ENCODE data around the gene E2F6. TPM values are rescaled to one million over a fixed set of nuclear protein-coding genes. Genes with fewer than 3 reads are reported as not detected.

The E2F6 gene
- total and polyA plus RNA-seq, 2 of the 13 experiments (the other 11 are each of a cell fraction or from before 2014, with no cell fraction given) = 27.3 to 36.0 TPM

DNA sequence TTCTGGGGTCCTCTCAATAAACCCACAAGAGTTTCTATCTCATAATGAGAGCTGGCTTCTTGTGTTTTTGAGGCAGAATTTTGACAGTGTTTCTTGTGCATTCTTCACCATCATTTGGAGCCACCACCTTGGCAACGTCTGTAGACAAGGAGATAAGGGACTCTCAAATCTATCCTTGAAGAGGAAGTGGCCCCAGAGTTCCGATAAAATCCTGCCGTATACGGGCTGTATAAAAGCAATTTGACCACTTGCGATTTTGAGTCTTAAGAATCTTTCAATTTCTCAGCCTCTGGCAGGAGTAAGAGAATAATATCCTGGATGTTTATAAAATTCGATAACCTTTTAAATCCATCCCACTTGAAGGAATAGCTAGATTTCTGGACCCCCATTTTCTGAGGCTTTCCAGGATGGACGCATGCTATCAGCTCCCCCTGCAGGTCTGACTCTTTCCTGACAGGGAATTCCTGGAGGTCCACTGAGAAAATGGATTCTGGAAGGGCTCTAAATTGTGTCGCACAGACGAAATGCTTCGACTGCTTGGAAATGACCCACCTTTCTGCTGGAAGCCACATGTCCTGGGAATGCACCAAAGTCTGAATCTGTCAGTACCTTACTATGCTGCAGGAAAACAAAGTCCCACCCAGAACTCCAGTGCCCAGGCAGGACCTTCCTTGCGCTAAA is 54.1 kb downstream of the E2F6 start (continued):
- TF ChIP-seq, protein P1, sequence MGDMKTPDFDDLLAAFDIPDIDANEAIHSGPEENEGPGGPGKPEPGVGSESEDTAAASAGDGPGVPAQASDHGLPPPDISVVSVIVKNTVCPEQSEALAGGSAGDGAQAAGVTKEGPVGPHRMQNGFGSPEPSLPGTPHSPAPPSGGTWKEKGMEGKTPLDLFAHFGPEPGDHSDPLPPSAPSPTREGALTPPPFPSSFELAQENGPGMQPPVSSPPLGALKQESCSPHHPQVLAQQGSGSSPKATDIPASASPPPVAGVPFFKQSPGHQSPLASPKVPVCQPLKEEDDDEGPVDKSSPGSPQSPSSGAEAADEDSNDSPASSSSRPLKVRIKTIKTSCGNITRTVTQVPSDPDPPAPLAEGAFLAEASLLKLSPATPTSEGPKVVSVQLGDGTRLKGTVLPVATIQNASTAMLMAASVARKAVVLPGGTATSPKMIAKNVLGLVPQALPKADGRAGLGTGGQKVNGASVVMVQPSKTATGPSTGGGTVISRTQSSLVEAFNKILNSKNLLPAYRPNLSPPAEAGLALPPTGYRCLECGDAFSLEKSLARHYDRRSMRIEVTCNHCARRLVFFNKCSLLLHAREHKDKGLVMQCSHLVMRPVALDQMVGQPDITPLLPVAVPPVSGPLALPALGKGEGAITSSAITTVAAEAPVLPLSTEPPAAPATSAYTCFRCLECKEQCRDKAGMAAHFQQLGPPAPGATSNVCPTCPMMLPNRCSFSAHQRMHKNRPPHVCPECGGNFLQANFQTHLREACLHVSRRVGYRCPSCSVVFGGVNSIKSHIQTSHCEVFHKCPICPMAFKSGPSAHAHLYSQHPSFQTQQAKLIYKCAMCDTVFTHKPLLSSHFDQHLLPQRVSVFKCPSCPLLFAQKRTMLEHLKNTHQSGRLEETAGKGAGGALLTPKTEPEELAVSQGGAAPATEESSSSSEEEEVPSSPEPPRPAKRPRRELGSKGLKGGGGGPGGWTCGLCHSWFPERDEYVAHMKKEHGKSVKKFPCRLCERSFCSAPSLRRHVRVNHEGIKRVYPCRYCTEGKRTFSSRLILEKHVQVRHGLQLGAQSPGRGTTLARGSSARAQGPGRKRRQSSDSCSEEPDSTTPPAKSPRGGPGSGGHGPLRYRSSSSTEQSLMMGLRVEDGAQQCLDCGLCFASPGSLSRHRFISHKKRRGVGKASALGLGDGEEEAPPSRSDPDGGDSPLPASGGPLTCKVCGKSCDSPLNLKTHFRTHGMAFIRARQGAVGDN (CRISPR knock-in tag; IDR thresholded peaks at IDR 0.05) = no peak
- no peak for TF ChIP-seq ZNF660 (CRISPR knock-in tag; IDR thresholded peaks at IDR 0.05; ENCODE audit: borderline replicate concordance, low read depth)
- TF ChIP-seq, protein P2, sequence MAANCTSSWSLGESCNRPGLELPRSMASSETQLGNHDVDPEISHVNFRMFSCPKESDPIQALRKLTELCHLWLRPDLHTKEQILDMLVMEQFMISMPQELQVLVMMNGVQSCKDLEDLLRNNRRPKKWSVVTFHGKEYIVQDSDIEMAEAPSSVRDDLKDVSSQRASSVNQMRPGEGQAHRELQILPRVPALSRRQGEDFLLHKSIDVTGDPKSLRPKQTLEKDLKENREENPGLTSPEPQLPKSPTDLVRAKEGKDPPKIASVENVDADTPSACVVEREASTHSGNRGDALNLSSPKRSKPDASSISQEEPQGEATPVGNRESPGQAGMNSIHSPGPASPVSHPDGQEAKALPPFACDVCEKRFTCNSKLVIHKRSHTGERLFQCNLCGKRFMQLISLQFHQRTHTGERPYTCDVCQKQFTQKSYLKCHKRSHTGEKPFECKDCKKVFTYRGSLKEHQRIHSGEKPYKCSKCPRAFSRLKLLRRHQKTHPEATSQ (CRISPR knock-in tag; IDR thresholded peaks at IDR 0.05; ENCODE audit: borderline replicate concordance) = no peak
- TF ChIP-seq GABPB1 (CRISPR knock-in tag; IDR thresholded peaks at IDR 0.05) = no peak
- TF ChIP-seq ZNF44 (CRISPR knock-in tag; IDR thresholded peaks at IDR 0.05) = no peak
- TF ChIP-seq, protein P3, sequence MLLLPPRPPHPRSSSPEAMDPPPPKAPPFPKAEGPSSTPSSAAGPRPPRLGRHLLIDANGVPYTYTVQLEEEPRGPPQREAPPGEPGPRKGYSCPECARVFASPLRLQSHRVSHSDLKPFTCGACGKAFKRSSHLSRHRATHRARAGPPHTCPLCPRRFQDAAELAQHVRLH (CRISPR knock-in tag; IDR thresholded peaks at IDR 0.05; ENCODE audit: borderline replicate concordance, low read depth) = no peak
- TF ChIP-seq, protein P4, sequence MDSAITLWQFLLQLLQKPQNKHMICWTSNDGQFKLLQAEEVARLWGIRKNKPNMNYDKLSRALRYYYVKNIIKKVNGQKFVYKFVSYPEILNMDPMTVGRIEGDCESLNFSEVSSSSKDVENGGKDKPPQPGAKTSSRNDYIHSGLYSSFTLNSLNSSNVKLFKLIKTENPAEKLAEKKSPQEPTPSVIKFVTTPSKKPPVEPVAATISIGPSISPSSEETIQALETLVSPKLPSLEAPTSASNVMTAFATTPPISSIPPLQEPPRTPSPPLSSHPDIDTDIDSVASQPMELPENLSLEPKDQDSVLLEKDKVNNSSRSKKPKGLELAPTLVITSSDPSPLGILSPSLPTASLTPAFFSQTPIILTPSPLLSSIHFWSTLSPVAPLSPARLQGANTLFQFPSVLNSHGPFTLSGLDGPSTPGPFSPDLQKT (CRISPR knock-in tag; IDR thresholded peaks at IDR 0.05; ENCODE audit: borderline replicate concordance) = no peak
- no peak for TF ChIP-seq NFE2 (CRISPR knock-in tag; IDR thresholded peaks at IDR 0.05)
- TF ChIP-seq, protein P5, sequence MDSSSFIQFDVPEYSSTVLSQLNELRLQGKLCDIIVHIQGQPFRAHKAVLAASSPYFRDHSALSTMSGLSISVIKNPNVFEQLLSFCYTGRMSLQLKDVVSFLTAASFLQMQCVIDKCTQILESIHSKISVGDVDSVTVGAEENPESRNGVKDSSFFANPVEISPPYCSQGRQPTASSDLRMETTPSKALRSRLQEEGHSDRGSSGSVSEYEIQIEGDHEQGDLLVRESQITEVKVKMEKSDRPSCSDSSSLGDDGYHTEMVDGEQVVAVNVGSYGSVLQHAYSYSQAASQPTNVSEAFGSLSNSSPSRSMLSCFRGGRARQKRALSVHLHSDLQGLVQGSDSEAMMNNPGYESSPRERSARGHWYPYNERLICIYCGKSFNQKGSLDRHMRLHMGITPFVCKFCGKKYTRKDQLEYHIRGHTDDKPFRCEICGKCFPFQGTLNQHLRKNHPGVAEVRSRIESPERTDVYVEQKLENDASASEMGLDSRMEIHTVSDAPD (CRISPR knock-in tag; IDR thresholded peaks at IDR 0.05) = no peak
- TF ChIP-seq FOXM1 (CRISPR knock-in tag; IDR thresholded peaks at IDR 0.05) = no peak
- TF ChIP-seq TARDBP (CRISPR knock-in tag; IDR thresholded peaks at IDR 0.05) = 0 out of 2 replicates have a peak, but pooled peaks have one; percentile 33
- TF ChIP-seq, protein P6, sequence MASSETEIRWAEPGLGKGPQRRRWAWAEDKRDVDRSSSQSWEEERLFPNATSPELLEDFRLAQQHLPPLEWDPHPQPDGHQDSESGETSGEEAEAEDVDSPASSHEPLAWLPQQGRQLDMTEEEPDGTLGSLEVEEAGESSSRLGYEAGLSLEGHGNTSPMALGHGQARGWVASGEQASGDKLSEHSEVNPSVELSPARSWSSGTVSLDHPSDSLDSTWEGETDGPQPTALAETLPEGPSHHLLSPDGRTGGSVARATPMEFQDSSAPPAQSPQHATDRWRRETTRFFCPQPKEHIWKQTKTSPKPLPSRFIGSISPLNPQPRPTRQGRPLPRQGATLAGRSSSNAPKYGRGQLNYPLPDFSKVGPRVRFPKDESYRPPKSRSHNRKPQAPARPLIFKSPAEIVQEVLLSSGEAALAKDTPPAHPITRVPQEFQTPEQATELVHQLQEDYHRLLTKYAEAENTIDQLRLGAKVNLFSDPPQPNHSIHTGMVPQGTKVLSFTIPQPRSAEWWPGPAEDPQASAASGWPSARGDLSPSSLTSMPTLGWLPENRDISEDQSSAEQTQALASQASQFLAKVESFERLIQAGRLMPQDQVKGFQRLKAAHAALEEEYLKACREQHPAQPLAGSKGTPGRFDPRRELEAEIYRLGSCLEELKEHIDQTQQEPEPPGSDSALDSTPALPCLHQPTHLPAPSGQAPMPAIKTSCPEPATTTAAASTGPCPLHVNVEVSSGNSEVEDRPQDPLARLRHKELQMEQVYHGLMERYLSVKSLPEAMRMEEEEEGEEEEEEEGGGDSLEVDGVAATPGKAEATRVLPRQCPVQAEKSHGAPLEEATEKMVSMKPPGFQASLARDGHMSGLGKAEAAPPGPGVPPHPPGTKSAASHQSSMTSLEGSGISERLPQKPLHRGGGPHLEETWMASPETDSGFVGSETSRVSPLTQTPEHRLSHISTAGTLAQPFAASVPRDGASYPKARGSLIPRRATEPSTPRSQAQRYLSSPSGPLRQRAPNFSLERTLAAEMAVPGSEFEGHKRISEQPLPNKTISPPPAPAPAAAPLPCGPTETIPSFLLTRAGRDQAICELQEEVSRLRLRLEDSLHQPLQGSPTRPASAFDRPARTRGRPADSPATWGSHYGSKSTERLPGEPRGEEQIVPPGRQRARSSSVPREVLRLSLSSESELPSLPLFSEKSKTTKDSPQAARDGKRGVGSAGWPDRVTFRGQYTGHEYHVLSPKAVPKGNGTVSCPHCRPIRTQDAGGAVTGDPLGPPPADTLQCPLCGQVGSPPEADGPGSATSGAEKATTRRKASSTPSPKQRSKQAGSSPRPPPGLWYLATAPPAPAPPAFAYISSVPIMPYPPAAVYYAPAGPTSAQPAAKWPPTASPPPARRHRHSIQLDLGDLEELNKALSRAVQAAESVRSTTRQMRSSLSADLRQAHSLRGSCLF (CRISPR knock-in tag; IDR thresholded peaks at IDR 0.05; ENCODE audit: borderline replicate concordance) = no peak
- TF ChIP-seq ZNF546 (CRISPR knock-in tag; conservative IDR thresholded peaks at IDR 0.05) = no peak

Data from HepG2 (cell line).